K562 (cell line): ENCODE measurements around the gene SLC6A1. TPM values are rescaled to one million over a fixed set of nuclear protein-coding genes. Genes with fewer than 3 reads are reported as not detected.

ENCODE experiments used
- ATAC-seq: fragments of 200-7000 bp; cut with Tn5 transposase; 3 replicates; pipeline ENCODE4 v1.9.1; 2020; ENCODE audit warnings: moderate library complexity
- BruUV-seq: library from RNA; stranded (reverse); fragments of 400-500 nt; replicated peaks from 2 replicates; lab custom pipeline; 2021; lab: Mats Ljungman, UMichigan
- CTCF ChIA-PET: fragments of 300-600 bp; formaldehyde crosslinking; extraction: SDS; loops from one replicate; lab custom pipeline; 2021; ENCODE audit warnings: low intra/inter-chr PET ratio; lab: Yijun Ruan, JAX
- POLR2A ChIA-PET: fragments of 300-600, 350-650 bp; sonication (Branson Sonifier 250); formaldehyde crosslinking; extraction: SDS; loops from one replicate; lab custom pipeline; 2021; ENCODE audit warnings: antibody characterized with exemption, inconsistent platforms; lab: Yijun Ruan, JAX
- DNase-seq, 4 experiments: peaks; one replicate each; pipeline versions ENCODE4 v3.0.0 to v3.0.0-alpha.2; 2011 to 2018; ENCODE audit warnings: low spot score in 3 of 4, mixed read lengths in 3 of 4; ENCODE audit errors: extremely low read depth in 1 of 4
- FAIRE-seq: peaks from 2 replicates; lab custom pipeline; 2011; peaks lifted over from hg19 to GRCh38; lab: Jason Lieb, UNC
- H2AFZ ChIP-seq: 2 replicates; pipeline ENCODE4 v1.6.0; 2011; ENCODE audit warnings: low read depth, low read length, control low read depth, inconsistent platforms
- H3K27ac ChIP-seq: fragments of 200-600 bp; 3 replicates; pipeline ENCODE4 v1.8.0; 2011; ENCODE audit warnings: low read depth, mild to moderate bottlenecking, control low read depth, inconsistent platforms, low read length, moderate library complexity, mixed read lengths; ENCODE audit errors: extremely low read depth
- H3K27me3 ChIP-seq, 2 experiments: fragments of 300-600 bp in 1 of 2; 2 replicates in 1 of 2; 3 replicates in 1 of 2; pipeline versions ENCODE4 v1.6.0 to v1.8.0; 2011; ENCODE audit warnings: inconsistent platforms in 2 of 2, low read length in 2 of 2, mild to moderate bottlenecking in 1 of 2, mixed read lengths in 1 of 2, moderate library complexity in 1 of 2; ENCODE audit not compliant: control insufficient read depth in 2 of 2, insufficient read depth in 2 of 2
- H3K36me3 ChIP-seq: fragments of 300-600 bp; 3 replicates; pipeline ENCODE4 v1.8.0; 2011; ENCODE audit warnings: mild to moderate bottlenecking, low read length, inconsistent platforms; ENCODE audit not compliant: control insufficient read depth, insufficient read depth
- H3K4me1 ChIP-seq, 2 experiments: fragments of 200-600 bp in 1 of 2; replicated peaks in 1 of 2; 2 replicates in 1 of 2; 3 replicates in 1 of 2; pipeline versions ENCODE4 v1.5.1 to v1.8.0; 2011; ENCODE audit warnings: inconsistent platforms in 2 of 2, low read length in 2 of 2, mild to moderate bottlenecking in 1 of 2, mixed read lengths in 1 of 2, moderate library complexity in 1 of 2; ENCODE audit not compliant: control insufficient read depth in 2 of 2, insufficient read depth in 2 of 2
- H3K4me2 ChIP-seq: 2 replicates; pipeline ENCODE4 v1.6.1; 2011; ENCODE audit warnings: low read length, control low read depth, inconsistent platforms, mixed read lengths; ENCODE audit not compliant: insufficient read depth
- H3K4me3 ChIP-seq: fragments of 200-600 bp; sonication (generic), shearing (Covaris generic); 2 replicates; pipeline ENCODE4 v1.5.1; 2016; ENCODE audit warnings: control low read depth, inconsistent platforms
- H3K79me2 ChIP-seq: fragments of 200-600 bp; 3 replicates; pipeline ENCODE4 v1.8.0; 2011; ENCODE audit warnings: low read length, inconsistent platforms; ENCODE audit not compliant: control insufficient read depth, insufficient read depth
- H3K9ac ChIP-seq, 2 experiments: 2 replicates each; pipeline versions ENCODE4 v1.6.0 to v1.6.1; 2011; ENCODE audit warnings: low read depth in 2 of 2, low read length in 2 of 2, control low read depth in 1 of 2, inconsistent platforms in 1 of 2, mild to moderate bottlenecking in 1 of 2, mixed read lengths in 1 of 2; ENCODE audit not compliant: insufficient read depth in 1 of 2
- H3K9me1 ChIP-seq: one replicate; pipeline ENCODE4 v1.6.0; 2011; ENCODE audit warnings: inconsistent platforms, mild to moderate bottlenecking, low read length, moderate library complexity; ENCODE audit not compliant: control insufficient read depth, insufficient read depth
- H3K9me3 ChIP-seq: replicated peaks from 2 replicates; pipeline ENCODE4 v1.5.1; 2011; ENCODE audit warnings: low read depth, low read length, inconsistent platforms; ENCODE audit not compliant: control insufficient read depth, insufficient read depth
- H4K20me1 ChIP-seq: replicated peaks from 2 replicates; pipeline ENCODE4 v1.6.1; 2011; ENCODE audit warnings: low read length, inconsistent platforms, mixed read lengths; ENCODE audit not compliant: control insufficient read depth, insufficient read depth
- JUN ChIP-seq, 2 experiments: sonication (generic) in 1 of 2; formaldehyde crosslinking in 1 of 2; IDR thresholded peaks; 2 replicates each; pipeline versions ENCODE4 v1.6.1 to v1.8.0; 2012 to 2022; ENCODE audit warnings: borderline replicate concordance in 2 of 2, mild to moderate bottlenecking in 2 of 2, improper control_type of control experiment in 1 of 2, low read depth in 1 of 2, low read length in 1 of 2, missing genetic modification reagents in 1 of 2
- KAT8 ChIP-seq: fragments of 450-650 bp; IDR thresholded peaks from 2 replicates; pipeline ENCODE4 v1.6.1; 2016; ENCODE audit warnings: low read depth, mild to moderate bottlenecking
- OTX1 ChIP-seq: fragments of 450-650 bp; formaldehyde crosslinking; IDR thresholded peaks from 2 replicates; pipeline ENCODE4 v1.4.0; 2022; ENCODE audit warnings: mild to moderate bottlenecking
- RAD21 ChIP-seq, 2 experiments: fragments of 250-450 bp in 1 of 2; fragments of 450-650 bp in 1 of 2; sonication (Bioruptor Pico) in 1 of 2; formaldehyde crosslinking in 1 of 2; IDR thresholded peaks in 1 of 2; conservative IDR thresholded peaks in 1 of 2; 2 replicates each; pipeline versions ENCODE4 v1.4.0 to v1.8.0; 2020 to 2022; ENCODE audit warnings: mild to moderate bottlenecking in 2 of 2, moderate library complexity in 1 of 2
- SMAD3 ChIP-seq: fragments of 450-650 bp; formaldehyde crosslinking; conservative IDR thresholded peaks from 2 replicates; pipeline ENCODE4 v1.4.0; 2020; ENCODE audit warnings: mild to moderate bottlenecking
- SNRNP70 ChIP-seq: fragments of 200-400 bp; formaldehyde crosslinking; optimal IDR thresholded peaks from 2 replicates; pipeline ENCODE3; 2017; ENCODE audit warnings: low read depth, low read length
- STAT5A ChIP-seq: IDR thresholded peaks from 2 replicates; pipeline ENCODE4 v1.6.1; 2012; ENCODE audit warnings: low read length, inconsistent platforms, borderline replicate concordance
- TAF7 ChIP-seq: fragments of 450-650 bp; IDR thresholded peaks from 2 replicates; pipeline ENCODE4 v1.6.1; 2016; ENCODE audit warnings: missing genetic modification characterization, missing compliant biosample characterization
- ZBTB17 ChIP-seq: fragments of 450-650 bp; formaldehyde crosslinking; IDR thresholded peaks from 2 replicates; pipeline ENCODE4 v1.4.0; 2020; ENCODE audit warnings: mild to moderate bottlenecking
- ZKSCAN8 ChIP-seq: fragments of 200-800 bp; sonication (Bioruptor generic); IDR thresholded peaks from 2 replicates; pipeline ENCODE4 v1.6.1; 2016; ENCODE audit warnings: missing genetic modification characterization, missing compliant biosample characterization
- ZNF583 ChIP-seq: fragments of 250-450 bp; sonication (Bioruptor Pico); IDR thresholded peaks from 2 replicates; pipeline ENCODE4 v1.4.0; 2020
- ZNF696 ChIP-seq: fragments of 250-450 bp; sonication (Bioruptor Pico); conservative IDR thresholded peaks from 2 replicates; pipeline ENCODE4 v1.4.0; 2020; ENCODE audit warnings: mild to moderate bottlenecking, moderate library complexity
- WGBS: fragments of 100-300 bp; shearing (Covaris generic); methylation state at CpG from one replicate; pipeline ENCODE4 v1.1.6; 2016; ENCODE audit warnings: low coverage, mixed read lengths; ENCODE audit not compliant: insufficient coverage; ENCODE audit errors: missing lambda C conversion rate; 5-methylcytosine and 5-hydroxymethylcytosine counted together
- in situ Hi-C: fragments of 300-500 bp; cut with MboI; formaldehyde crosslinking; loops from 4 replicates; pipeline ENCODE4 v1.15.0; 2018; ENCODE audit warnings: inconsistent platforms, mixed read lengths
- intact Hi-C: fragments of 100-400 bp; cut with micrococcal nuclease; formaldehyde crosslinking; loops from 2 replicates; pipeline ENCODE4 v1.14.2; 2022
- polyA plus RNA-seq, 8 experiments: library from polyadenylated mRNA; depleted of rRNA in 4 of 8; stranded (reverse) in 5 of 8; unstranded in 3 of 8; fragments of >200 nt; fragmentation: Nextera tagmentation in 2 of 8; fragmentation: Illumina TruSeq in 1 of 8; extraction: Ambion mirVana in 2 of 8; extraction: Trizol in 1 of 8; gene quantifications; 2 replicates each; pipeline versions ENCODE4 v1.2.1 to v1.2.3, GENCODE V29; 2011 to 2014; ENCODE audit warnings: inconsistent platforms in 1 of 8, missing spikeins in 1 of 8
- total RNA-seq, 7 experiments: library from RNA; depleted of rRNA in 6 of 7; stranded (reverse); fragments of >200 nt in 6 of 7; fragmentation: Illumina TruSeq in 2 of 7; extraction: Trizol in 2 of 7; gene quantifications; 2 replicates each; pipeline versions ENCODE4 v1.2.1 to v1.2.3, GENCODE V29; 2011 to 2021; ENCODE audit warnings: low replicate concordance in 1 of 7
- TF ChIP-seq, protein P1 (sequence below): fragments of 450-650 bp; conservative IDR thresholded peaks from 2 replicates; pipeline ENCODE4 v1.6.1; 2016; ENCODE audit warnings: missing genetic modification characterization, low read depth, mild to moderate bottlenecking, control low read depth, missing compliant biosample characterization
- TF ChIP-seq, protein P2 (sequence below): IDR thresholded peaks from 2 replicates; pipeline ENCODE4 v1.6.1; 2014; ENCODE audit warnings: antibody characterized with exemption
- TF ChIP-seq, protein P3 (sequence below): fragments of 450-650 bp; IDR thresholded peaks from 2 replicates; pipeline ENCODE4 v1.6.1; 2016

The SLC6A1 gene
- total and polyA plus RNA-seq, 9 of the 15 experiments (the other 6 are each of a cell fraction or from before 2014, with no cell fraction given): not detected

DNA sequence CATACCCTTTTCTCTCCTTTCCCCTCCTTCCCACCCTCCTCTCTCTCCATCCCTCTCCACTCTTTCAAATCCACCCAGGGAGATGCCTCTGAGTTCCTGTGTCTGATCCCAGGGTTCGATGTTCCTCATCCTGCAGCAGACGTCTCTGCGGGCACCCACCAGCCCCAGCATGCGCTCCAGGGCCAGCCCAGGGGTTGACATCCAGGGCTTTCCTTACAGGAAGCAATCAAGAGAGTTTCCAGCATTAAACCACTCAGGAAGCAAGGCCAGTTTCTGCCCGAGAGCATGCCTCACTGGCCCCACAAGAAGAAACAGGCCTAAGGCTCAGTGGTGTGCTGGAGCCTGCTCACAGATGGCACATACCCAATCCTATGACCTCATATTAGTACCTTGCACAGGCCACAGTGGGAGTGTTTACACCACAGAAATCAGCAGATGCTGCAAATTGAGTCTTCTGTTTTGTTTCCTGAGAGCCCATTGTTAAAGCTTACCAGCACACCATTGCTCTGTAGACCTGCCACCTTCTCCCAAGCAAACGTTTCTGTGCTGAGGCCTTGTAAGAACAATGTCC lies 13.2 kb downstream of the SLC6A1 start:
- TF ChIP-seq TAF7 (no peak), ZKSCAN8 (CRISPR knock-in tag) (no peak), SNRNP70 (no peak), STAT5A (no peak), ZNF696 (CRISPR knock-in tag) (no peak), KAT8 (no peak), SMAD3 (no peak), RAD21 (CRISPR knock-in tag; conservative IDR thresholded peaks at IDR 0.05 in 1 of 2, IDR thresholded peaks at IDR 0.05 in 1 of 2) (no peak), OTX1 (CRISPR knock-in tag) (no peak), ZBTB17 (CRISPR knock-in tag) (no peak), ZNF583 (CRISPR knock-in tag) (no peak), JUN (IDR thresholded peaks at IDR 0.05; ENCODE audit: borderline replicate concordance, low read depth, low read length) (no peak), JUN (CRISPR knock-in tag; IDR thresholded peaks at IDR 0.05; ENCODE audit: borderline replicate concordance) (no peak)
- TF ChIP-seq, protein P1, sequence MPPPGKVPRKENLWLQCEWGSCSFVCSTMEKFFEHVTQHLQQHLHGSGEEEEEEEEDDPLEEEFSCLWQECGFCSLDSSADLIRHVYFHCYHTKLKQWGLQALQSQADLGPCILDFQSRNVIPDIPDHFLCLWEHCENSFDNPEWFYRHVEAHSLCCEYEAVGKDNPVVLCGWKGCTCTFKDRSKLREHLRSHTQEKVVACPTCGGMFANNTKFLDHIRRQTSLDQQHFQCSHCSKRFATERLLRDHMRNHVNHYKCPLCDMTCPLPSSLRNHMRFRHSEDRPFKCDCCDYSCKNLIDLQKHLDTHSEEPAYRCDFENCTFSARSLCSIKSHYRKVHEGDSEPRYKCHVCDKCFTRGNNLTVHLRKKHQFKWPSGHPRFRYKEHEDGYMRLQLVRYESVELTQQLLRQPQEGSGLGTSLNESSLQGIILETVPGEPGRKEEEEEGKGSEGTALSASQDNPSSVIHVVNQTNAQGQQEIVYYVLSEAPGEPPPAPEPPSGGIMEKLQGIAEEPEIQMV (tag): no peak
- TF ChIP-seq, protein P2, sequence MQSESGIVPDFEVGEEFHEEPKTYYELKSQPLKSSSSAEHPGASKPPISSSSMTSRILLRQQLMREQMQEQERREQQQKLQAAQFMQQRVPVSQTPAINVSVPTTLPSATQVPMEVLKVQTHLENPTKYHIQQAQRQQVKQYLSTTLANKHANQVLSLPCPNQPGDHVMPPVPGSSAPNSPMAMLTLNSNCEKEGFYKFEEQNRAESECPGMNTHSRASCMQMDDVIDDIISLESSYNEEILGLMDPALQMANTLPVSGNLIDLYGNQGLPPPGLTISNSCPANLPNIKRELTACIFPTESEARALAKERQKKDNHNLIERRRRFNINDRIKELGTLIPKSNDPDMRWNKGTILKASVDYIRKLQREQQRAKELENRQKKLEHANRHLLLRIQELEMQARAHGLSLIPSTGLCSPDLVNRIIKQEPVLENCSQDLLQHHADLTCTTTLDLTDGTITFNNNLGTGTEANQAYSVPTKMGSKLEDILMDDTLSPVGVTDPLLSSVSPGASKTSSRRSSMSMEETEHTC: no peak
- TF ChIP-seq, protein P3, sequence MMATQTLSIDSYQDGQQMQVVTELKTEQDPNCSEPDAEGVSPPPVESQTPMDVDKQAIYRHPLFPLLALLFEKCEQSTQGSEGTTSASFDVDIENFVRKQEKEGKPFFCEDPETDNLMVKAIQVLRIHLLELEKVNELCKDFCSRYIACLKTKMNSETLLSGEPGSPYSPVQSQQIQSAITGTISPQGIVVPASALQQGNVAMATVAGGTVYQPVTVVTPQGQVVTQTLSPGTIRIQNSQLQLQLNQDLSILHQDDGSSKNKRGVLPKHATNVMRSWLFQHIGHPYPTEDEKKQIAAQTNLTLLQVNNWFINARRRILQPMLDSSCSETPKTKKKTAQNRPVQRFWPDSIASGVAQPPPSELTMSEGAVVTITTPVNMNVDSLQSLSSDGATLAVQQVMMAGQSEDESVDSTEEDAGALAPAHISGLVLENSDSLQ: no peak
- TF ChIP-seq, all 486 proteins: peak for 0
- in situ Hi-C loops: no loop called here
- peaks cover 22 to 55% of the 10 kb centered on the region in 2 experiments; a peak in 4 of 5 replicates for H3K27me3 ChIP-seq

More for the DNA sequence above, 13.2 kb downstream of the SLC6A1 start:
- no TSS peak for BruUV-seq
- Histone ChIP-seq H3K79me2 (no peaks in the 10 kb centered on the region), H3K4me3 (no peak overlapping the region), H3K9me3 (no peaks in the 10 kb centered on the region), H3K36me3 (no peaks in the 10 kb centered on the region), H3K9ac (no peak overlapping the region), H4K20me1 (peaks cover 18% of the 10 kb centered on the region), H3K27ac (no peak overlapping the region), H2AFZ (no peak overlapping the region), H3K4me1 (peaks cover 0 to 2% of the 10 kb centered on the region in 2 experiments; a peak in 2 of 5 replicates), H3K9me1 (no peaks in the 10 kb centered on the region), H3K4me2 (no peak overlapping the region)
- FAIRE-seq (no peak), ATAC-seq (no peak), DNase-seq (no peak)
- intact Hi-C loops: no loop called here
- POLR2A ChIA-PET: interaction anchor here (0.6 kb wide), 1 partner anchor 63 kb away, joined by 4 read pairs; no protein-coding TSS in a partner anchor
- CTCF ChIA-PET: interaction anchor here (0.6 kb wide), 1 partner anchor 664 kb away, joined by 3 read pairs; no protein-coding TSS in a partner anchor
- WGBS: 0% methylated on average over 6 of the region's 6 CpGs
